Osteoblast (primary cell): ENCODE data around the gene PLRG1. TPM values are rescaled to one million over a fixed set of nuclear protein-coding genes. Genes with fewer than 3 reads are reported as not detected.

Experiments
- DNase-seq: peaks from one replicate; pipeline ENCODE4 v3.0.0; 2011; ENCODE audit warnings: low spot score, mixed read lengths; ENCODE audit not compliant: insufficient read length; ENCODE audit errors: missing footprints
- H2AFZ ChIP-seq: 2 replicates; pipeline ENCODE4 v1.6.0; 2011; ENCODE audit warnings: mild to moderate bottlenecking, low read length
- H3K27ac ChIP-seq: 2 replicates; pipeline ENCODE4 v1.5.1; 2011; ENCODE audit warnings: mild to moderate bottlenecking, low read depth, low read length, moderate library complexity
- H3K27me3 ChIP-seq: 2 replicates; pipeline ENCODE4 v1.6.0; 2012; ENCODE audit warnings: mild to moderate bottlenecking, control low read depth, inconsistent platforms, low read length, moderate library complexity; ENCODE audit not compliant: insufficient read depth
- H3K36me3 ChIP-seq: 2 replicates; pipeline ENCODE4 v1.5.1; 2011; ENCODE audit warnings: mild to moderate bottlenecking, low read length, control low read depth, moderate library complexity; ENCODE audit not compliant: insufficient read depth
- H3K4me1 ChIP-seq: 2 replicates; pipeline ENCODE4 v1.5.1; 2011; ENCODE audit warnings: mild to moderate bottlenecking, low read length, control low read depth, moderate library complexity; ENCODE audit not compliant: insufficient read depth
- H3K4me2 ChIP-seq: 2 replicates; pipeline ENCODE4 v1.6.0; 2011; ENCODE audit warnings: mild to moderate bottlenecking, low read length; ENCODE audit not compliant: insufficient read depth
- H3K4me3 ChIP-seq: fragments of 200-600 bp; sonication (generic); 3 replicates; pipeline ENCODE4 v1.5.1; 2012; ENCODE audit warnings: mild to moderate bottlenecking, low read length, inconsistent platforms; ENCODE audit not compliant: insufficient read depth
- H3K79me2 ChIP-seq: 2 replicates; pipeline ENCODE4 v1.6.0; 2012; ENCODE audit warnings: mild to moderate bottlenecking, low read length, control low read depth, inconsistent platforms; ENCODE audit not compliant: insufficient read depth
- H3K9me3 ChIP-seq: 2 replicates; pipeline ENCODE4 v1.5.1; 2011; ENCODE audit warnings: low read depth, low read length, control low read depth
- H4K20me1 ChIP-seq: 2 replicates; pipeline ENCODE4 v1.6.0; 2012; ENCODE audit warnings: mild to moderate bottlenecking, low read length, control low read depth; ENCODE audit not compliant: insufficient read depth
- CTCF ChIP-seq: IDR thresholded peaks from 2 replicates; pipeline ENCODE4 v1.5.1; 2011; ENCODE audit warnings: mild to moderate bottlenecking, low read depth, low read length, moderate library complexity; ENCODE audit errors: extremely low read depth
- total RNA-seq: library from RNA; depleted of rRNA; stranded (reverse); fragments of >200 nt; gene quantifications from 2 replicates; pipeline ENCODE4 v1.2.3, GENCODE V29; 2012

PLRG1 gene
- total RNA-seq, 1 donor, result 81.8 TPM

GRCh38 chr4:154542271-154542879 lies 7.8 kb downstream of the PLRG1 start:
- Histone ChIP-seq H3K4me2 (no peak overlapping the region), H3K27me3 (no peaks in the 10 kb centered on the region), H3K4me3 (no peak overlapping the region), H3K79me2 (peaks cover under 1% of the 10 kb centered on the region), H2AFZ (no peak overlapping the region), H3K36me3 (peaks cover 90% of the 10 kb centered on the region), H3K27ac (no peak overlapping the region), H3K9me3 (no peaks in the 10 kb centered on the region), H3K4me1 (no peaks in the 10 kb centered on the region), H4K20me1 (no peaks in the 10 kb centered on the region)
- TF ChIP-seq CTCF, result no peak
- DNase-seq, result no peak

GRCh38 chr4:154534296-154534695 lies 15.9 kb downstream of the PLRG1 start:
- H3K4me1 ChIP-seq, result no peaks in the 10 kb centered on the region
- H3K4me3 ChIP-seq, result no peak overlapping the region
- H3K79me2 ChIP-seq, result no peaks in the 10 kb centered on the region
- no peaks in the 10 kb centered on the region for H3K9me3 ChIP-seq
- peaks cover 2% of the 10 kb centered on the region for H4K20me1 ChIP-seq
- H3K4me2 ChIP-seq, result no peak overlapping the region
- DNase-seq, result no peak
- H2AFZ ChIP-seq, result no peak overlapping the region
- TF ChIP-seq CTCF, result no peak
- H3K27me3 ChIP-seq, result no peaks in the 10 kb centered on the region
- peaks cover 29% of the 10 kb centered on the region for H3K36me3 ChIP-seq
- no peak overlapping the region for H3K27ac ChIP-seq

GRCh38 chr4:154529728-154530519 lies 20.3 kb downstream of the PLRG1 start:
- Histone ChIP-seq H3K4me3 (no peak overlapping the region), H3K4me2 (no peak overlapping the region), H3K79me2 (no peaks in the 10 kb centered on the region), H3K27me3 (no peaks in the 10 kb centered on the region), H2AFZ (peak overlapping the region; percentile 45), H3K36me3 (no peaks in the 10 kb centered on the region), H4K20me1 (no peaks in the 10 kb centered on the region), H3K27ac (no peak overlapping the region), H3K9me3 (no peaks in the 10 kb centered on the region), H3K4me1 (no peaks in the 10 kb centered on the region)
- TF ChIP-seq CTCF, result no peak
- DNase-seq, result peak; percentile 21

- no peaks in the 10 kb centered on the region for H3K79me2 ChIP-seq
- no peak for DNase-seq
- no peak overlapping the region for H3K27ac ChIP-seq
- H2AFZ ChIP-seq, result no peak overlapping the region
- no peaks in the 10 kb centered on the region for H3K9me3 ChIP-seq
- no peaks in the 10 kb centered on the region for H3K36me3 ChIP-seq
- H3K4me1 ChIP-seq, result no peaks in the 10 kb centered on the region
- H3K4me2 ChIP-seq, result no peak overlapping the region
- no peaks in the 10 kb centered on the region for H4K20me1 ChIP-seq
- no peak overlapping the region for H3K4me3 ChIP-seq
- no peaks in the 10 kb centered on the region for H3K27me3 ChIP-seq
- TF ChIP-seq CTCF, result no peak
Observed at GRCh38 chr4:154528869-154529268, 21.3 kb downstream of the PLRG1 start.
